H54 (cell line): ENCODE data around the gene FPR1.
A peak's percentile ranks its signal among the peaks of the same experiment; 100 is the strongest.

Experiments used
- DNase-seq: peaks from one replicate; pipeline ENCODE4 v3.0.0; 2011; ENCODE audit warnings: low spot score, mixed read lengths; ENCODE audit not compliant: insufficient read length
- FAIRE-seq: peaks from 3 replicates; lab custom pipeline; 2011; peaks lifted over from hg19 to GRCh38; lab: Jason Lieb, UNC
- POLR2A ChIP-seq: IDR thresholded peaks from 2 replicates; pipeline ENCODE4 v1.6.1; 2011; ENCODE audit warnings: low read depth, mild to moderate bottlenecking, low read length

Gene FPR1

GRCh38 chr19:51701468-51702100 lies 50.1 kb downstream of the FPR1 start:
- TF ChIP-seq POLR2A: no peak
- no peak for FAIRE-seq
- no peak for DNase-seq

- TF ChIP-seq POLR2A: no peak
- FAIRE-seq: no peak
- DNase-seq: no peak
Measured at GRCh38 chr19:51699170-51699569, 52.5 kb downstream of the FPR1 start.

- FAIRE-seq: no peak
Measured at GRCh38 chr19:51698296-51698695, 53.4 kb downstream of the FPR1 start.

GRCh38 chr19:51697169-51697776 lies 54.4 kb downstream of the FPR1 start:
- TF ChIP-seq POLR2A: no peak
- DNase-seq (no peak), FAIRE-seq (no peak)

More at GRCh38 chr19:51698296-51698695, 53.4 kb downstream of the FPR1 start:
- peak; percentile 42 for DNase-seq
- TF ChIP-seq POLR2A: no peak

- TF ChIP-seq POLR2A: no peak
- FAIRE-seq: no peak
- no peak for DNase-seq
Measured at GRCh38 chr19:51696606-51697005, 55.1 kb downstream of the FPR1 start.
